ENCODE measurements around the gene USHBP1.

Gene USHBP1

GRCh38 chr19:17211547-17212446, 52.7 kb downstream of the USHBP1 start:
- DNase-seq (ENCODE audit: low spot score) = no peak

GRCh38 chr19:17210296-17210695, 54.2 kb downstream of the USHBP1 start:
- no peak for DNase-seq (ENCODE audit: low spot score)

DNA sequence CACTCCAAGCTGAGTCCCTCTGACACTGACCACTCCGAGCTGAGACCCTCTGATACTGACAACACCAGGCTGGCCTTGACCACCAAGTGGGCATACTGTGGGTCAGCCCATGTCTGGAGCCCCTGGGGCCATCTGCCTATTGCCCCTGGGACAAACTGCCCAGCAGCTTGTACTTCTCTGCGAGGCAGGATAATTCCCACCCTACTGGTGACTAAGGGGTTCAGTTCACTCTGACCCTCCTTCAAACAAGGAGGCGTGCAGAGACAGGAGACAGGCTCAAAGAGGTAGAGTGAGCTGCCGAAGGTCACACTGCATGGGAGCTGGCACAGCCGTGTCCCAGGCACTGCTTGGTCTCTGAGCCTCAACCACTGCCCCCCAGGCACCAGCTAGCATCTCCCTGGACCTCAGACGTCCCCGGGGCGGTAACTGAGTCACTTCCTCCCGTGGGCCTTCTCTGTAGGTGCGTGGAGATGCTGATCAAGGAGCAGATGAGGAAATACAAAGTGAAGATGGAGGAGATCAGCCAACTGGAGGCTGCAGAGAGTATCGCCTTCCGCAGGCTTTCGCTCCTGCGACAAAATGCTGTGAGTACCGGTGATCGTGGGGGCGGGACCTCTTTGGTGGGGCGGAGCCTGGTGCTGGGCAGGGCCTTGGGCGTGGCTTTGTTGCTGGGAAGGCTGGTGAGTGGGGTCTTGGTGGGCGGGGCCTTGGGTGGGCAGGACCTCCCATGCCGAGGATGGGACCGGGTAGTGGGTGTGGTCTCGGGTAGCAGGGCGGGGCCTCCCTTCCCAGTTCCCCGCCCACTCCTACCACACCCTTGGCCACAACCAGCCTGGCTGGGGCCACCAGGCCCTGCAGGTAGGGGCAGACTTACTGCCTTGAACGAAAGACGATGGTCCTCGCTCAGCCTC, 55.2 kb downstream of the USHBP1 start:
- peak; percentile 50 for DNase-seq (ENCODE audit: low spot score)

GRCh38 chr19:17206736-17207581, 57.6 kb downstream of the USHBP1 start:
- no peak for DNase-seq (ENCODE audit: low spot score)

GRCh38 chr19:17205237-17206140, 59.1 kb downstream of the USHBP1 start:
- DNase-seq (ENCODE audit: low spot score) = peak; percentile 51

GRCh38 chr19:17202713-17203112, 61.8 kb downstream of the USHBP1 start:
- no peak for DNase-seq (ENCODE audit: low spot score)

DNA sequence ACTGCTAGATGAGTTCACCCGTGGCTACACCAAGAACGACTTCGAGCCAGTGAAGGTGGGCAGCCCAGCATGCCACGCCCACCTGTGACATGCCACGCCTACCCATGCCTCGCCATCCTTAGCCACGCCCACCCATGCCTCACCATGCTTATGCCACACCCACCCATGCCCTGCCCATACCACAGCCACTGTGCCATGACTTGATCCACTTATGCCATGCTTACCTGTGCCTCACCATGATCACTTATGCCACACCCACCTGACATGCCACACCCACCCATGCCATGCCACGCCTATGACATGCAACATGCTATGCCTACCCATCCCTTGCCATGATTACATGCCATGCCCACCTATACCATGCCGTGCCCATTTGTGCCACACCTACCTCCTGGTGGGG, 62.3 kb downstream of the USHBP1 start:
- DNase-seq (ENCODE audit: low spot score) = no peak

- DNase-seq (ENCODE audit: low spot score) = no peak
These were observed 64.0 kb downstream of the USHBP1 start for GRCh38 chr19:17200408-17201079.
